AG20443 (cell line): Measurements from ENCODE around the gene CAB39L.

Source experiments
- DNase-seq: peaks from one replicate; pipeline ENCODE4 v3.0.0; 2012; ENCODE audit warnings: low spot score, mixed read lengths

The CAB39L gene

DNA sequence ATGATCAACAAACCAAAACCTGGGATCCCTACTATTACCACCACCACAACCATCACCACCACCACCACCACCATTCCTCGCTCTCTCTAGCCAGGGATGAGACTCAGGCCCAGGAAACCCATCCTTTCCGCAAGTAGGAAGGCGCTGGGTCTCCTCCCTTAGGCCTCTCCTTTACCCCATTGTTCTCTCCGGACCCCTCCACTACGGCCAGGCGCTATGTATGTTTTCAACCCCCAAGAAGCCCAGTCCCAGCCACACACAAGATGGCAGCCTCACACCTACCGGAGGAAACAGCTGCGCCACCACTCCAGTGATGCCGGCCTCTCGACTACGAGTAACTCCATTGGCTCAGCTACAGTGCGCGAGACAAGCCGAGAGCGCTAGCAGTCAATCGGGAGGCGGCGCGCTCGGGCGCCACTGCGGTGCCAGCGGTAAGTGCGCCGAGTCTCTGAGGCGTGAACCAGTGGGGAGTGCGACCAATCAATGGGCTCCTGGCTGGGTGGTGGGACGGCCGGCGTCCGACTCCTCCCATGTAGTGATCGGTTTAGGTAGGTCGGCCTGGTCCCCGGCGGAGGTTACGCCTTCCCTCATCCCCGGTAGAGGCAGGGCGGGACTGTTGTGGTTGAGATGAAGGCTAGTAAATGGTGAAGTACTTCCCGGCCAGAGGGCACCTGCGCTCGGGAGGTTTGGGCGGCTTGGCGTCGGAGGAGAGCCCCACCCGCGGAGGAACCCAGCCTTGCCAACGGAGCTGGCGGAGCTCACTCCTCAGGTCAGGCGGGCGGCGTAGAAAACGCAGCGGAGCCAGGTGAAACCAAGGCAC, at the start of gene CAB39L, which contains the start of gene SETDB2:
CAB39L (minus strand) TSS at position 361 of the 820 bp plus-strand sequence. CDS start 61,154 bp downstream, outside the sequence.
SETDB2 (plus strand) TSS at position 571 of the 820 bp plus-strand sequence. CDS start 7,620 bp downstream, outside the sequence.
- DNase-seq, result peak; percentile 95

DNA sequence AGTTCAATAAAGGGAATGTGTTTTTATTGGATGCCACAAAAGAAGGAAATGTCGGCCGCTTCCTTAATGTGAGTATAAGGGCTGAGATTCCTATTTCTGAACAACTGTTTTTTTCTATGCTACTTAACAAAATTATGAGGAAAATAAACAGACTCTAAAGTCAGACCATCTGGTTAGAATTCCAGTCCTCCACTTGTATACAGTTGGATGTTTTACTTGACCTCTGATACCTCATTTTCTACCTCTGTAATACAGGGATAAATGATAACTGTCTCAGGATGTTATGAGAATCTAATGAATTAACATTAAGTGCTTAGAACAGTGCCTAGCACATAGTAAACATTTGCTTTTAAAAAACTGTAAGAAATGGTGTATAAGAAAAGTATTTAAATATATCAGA, 44.7 kb upstream of the CAB39L start:
- no peak for DNase-seq

DNA sequence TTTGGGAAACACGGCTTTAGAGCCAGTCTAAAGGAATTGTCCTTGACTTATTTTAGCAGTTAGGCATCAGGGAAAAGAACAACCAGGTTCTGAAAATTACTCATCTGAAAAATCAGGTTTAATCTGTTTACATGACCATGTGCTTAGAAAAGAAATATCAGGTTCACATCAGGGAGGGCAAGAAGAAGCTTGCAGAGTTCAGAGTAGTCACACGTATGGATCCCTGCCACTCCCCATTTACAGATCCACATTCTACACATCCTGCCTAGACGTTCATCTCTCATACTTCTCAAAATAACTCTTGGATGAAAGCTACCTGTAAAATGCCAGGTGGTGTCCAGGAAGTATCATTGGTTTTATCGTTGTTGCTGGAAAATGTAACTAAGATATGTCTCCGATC, 37.9 kb upstream of the CAB39L start:
- DNase-seq, result no peak

DNA sequence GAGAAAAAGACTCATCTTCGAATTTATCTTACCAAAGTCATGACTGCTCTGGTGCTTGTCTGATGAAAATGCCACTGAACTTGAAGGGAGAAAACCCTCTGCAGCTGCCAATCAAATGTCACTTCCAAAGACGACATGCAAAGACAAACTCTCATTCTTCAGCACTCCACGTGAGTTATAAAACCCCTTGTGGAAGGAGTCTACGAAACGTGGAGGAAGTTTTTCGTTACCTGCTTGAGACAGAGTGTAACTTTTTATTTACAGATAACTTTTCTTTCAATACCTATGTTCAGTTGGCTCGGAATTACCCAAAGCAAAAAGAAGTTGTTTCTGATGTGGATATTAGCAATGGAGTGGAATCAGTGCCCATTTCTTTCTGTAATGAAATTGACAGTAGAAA, 32.7 kb upstream of the CAB39L start:
- DNase-seq, result no peak

DNA sequence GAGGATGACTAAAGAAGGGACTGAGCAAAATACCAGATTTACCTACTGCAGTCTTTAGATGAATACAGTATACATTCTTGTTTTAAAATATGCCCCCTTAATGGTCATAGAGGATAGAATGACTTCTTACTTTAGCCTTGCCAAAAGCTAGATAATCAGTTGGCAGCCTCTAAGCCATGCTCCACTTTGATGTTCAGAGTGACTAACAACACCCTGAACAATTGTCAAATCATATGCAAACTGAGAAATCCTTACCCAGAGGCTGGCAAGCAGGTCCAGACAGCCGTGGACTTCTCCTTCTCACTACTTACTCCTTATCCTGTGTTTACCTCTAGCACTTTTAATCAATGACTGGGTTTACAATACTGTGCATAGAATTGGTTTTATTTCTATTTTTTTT, 28.3 kb upstream of the CAB39L start:
- no peak for DNase-seq

DNA sequence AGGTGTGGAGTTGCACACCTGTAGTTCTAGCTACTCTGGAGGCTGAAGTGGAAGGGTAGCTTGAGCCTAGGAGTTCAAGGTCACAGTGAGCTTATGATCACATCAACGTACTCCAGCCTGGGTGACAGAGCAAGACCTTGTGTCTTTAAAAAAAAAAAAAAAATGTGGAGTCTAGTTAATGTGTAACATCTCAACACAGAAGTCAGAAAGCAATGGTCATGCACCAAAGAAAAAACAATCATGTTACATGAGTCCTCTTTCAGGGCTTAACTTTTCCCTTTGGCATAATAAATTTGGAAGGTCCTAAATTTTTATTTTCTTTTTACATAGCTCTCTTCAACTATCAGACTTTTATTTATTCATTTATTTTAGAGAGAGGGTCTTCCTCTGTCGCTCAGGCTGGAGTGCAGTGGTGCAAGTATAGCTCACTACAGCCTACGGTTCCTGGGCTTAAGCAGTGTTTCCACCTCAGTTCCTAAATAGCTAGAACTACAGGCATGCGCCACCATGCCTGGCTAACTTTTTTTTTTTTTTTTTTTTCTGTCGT, 22.5 kb upstream of the CAB39L start:
- no peak for DNase-seq

DNA sequence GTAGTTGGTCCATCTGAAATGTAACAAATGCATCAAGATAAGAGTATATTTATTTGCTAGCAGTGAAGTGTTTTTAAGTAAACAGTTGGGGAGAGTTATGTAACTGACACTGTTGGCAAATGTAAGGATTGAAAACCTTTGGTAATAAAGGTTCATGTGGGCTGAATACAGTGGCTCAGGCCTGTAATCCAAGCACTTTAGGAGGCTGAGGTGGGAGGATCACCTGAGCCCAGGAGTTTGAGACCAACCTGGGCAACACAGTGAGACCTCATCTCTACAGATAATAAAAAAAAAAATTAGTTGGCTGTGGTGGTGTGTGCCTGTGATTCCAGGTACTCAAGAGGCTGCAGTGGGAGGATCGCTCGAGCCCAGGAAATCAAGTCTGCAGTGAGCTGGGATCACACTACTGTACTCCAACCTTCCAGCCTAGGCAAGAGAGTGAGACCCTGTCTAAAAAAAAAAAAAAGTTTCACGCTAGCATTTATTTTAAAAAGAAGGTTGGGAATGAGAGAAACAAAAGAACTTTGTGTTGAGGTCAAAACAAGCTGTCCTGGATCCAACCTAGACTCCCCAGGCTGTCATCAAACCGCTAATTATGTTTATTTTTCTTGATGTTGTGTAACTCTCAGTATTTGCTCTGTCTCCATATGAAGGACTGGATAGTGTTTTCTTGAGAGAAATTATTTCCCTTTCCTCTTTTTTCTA, 20.9 kb upstream of the CAB39L start:
- no peak for DNase-seq

DNA sequence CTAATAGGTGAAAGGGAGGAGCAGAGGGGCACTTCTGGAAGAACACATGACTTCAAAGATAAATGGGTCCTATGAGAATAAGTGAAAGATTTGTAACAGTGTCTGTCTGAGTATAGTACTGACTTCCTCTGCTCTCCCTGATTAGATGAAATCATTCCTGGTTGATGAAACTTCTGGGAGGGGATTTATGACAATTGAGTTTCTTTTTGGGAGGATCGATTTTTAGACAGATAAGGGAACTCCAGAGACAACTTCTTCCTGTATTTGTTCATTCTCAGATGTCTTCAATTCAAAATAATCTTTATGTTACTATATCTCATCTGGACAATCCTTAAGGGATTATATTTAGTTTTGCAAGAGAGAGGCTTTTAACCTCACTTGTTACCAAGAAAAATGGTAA, 20.2 kb upstream of the CAB39L start:
- DNase-seq, result no peak

DNA sequence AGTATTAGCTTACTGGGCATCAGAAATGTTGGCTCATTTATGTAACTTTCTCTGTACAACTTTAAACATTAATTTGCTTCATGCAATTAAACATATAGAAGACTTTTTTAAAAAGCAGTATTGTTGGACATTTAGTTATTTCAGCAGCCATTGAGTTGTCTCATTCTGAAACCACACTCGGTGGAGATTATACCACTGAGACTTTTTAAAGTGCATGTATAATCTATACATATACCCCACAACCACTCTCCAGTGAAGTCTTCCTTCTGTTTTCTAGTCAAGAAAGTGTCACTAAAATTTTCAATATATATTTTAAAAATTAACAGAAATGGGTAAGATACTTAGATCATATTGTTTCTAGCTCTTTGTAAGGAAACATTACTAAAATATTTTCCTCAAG, 15.7 kb upstream of the CAB39L start:
- no peak for DNase-seq

DNA sequence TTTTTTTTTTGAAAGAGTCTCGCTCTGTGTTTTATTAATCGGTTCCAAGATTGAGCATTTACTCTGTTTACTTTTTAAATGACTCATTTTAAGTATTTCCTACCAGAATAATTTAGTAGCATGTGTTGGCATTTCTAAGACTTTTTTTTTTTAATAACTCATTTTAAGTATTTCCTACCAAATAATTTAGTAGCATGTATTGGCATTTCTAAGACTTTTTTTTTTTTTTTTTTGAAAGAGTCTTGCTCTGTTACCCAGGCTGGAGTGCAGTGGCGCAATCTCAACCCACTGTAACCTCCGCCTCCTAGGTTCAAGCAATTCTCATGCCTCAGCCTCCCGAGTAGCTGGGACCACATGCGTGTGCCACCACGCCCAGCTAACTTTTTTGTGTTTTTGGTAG, 13.4 kb upstream of the CAB39L start:
- peak; percentile 10 for DNase-seq

DNA sequence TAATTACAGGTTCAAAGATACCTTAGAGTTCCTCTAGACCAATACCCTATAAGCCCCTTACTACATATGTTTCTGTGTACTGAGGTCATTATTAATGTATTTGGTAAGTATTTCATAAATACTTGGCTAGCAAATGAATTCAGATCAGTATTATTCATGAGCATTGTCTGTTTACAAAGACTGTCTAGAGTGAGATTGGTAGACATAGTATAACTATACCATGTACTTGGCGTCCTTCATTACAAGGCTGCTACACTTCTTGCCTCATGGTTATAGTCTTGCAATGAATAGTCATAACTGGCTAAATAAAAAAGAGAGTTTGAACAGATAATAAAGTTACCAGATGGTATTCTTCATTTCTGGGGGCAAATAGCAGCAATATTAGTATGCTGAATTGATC, 12.3 kb upstream of the CAB39L start:
- DNase-seq, result no peak

DNA sequence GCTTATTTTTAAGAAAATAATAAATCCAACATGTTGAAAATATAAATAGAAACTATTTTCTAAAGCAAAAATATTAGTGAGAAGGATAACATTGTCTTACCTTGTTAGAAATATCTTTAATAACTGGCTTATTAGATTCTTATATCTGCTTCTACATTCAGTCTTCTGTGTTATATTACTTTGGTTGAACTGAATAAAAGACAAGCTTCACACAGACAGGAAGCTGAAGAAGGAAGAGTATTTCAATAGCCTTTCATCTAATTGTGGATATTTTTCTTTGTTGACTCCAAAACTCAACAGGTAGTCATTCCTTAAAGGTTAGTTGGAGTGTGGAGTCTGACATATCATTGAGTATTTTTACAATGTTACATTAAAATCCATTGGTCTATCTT, 11.1 kb upstream of the CAB39L start:
- DNase-seq, result no peak

DNA sequence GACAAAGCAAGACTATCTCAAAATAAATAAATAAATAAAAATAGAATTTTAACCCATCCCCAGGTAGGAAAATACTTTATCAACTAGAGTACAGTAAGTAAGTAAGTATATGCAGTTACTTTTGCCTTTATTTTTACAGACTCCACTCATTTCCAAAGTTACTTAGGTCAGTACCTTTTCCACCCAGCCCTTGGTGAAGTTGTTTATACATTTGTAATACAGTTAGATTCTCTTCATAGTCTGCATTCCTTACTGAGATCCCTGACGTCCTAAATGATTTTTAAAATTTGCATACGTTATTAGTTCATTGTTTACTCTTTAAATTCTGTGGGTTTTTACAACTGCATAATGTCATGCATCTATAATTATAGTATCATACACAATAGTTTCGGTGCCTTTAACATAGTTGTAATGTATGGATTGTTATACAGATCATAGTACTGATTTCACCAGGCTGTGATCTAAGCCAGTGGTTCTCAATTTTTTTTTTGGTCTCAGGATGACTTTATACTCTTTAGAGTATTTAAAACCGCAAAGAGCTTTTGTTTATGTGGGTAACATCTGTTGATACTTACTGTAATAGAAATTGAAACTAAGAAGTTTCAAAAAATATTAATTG, 10.6 kb upstream of the CAB39L start:
- peak; percentile 17 for DNase-seq

DNA sequence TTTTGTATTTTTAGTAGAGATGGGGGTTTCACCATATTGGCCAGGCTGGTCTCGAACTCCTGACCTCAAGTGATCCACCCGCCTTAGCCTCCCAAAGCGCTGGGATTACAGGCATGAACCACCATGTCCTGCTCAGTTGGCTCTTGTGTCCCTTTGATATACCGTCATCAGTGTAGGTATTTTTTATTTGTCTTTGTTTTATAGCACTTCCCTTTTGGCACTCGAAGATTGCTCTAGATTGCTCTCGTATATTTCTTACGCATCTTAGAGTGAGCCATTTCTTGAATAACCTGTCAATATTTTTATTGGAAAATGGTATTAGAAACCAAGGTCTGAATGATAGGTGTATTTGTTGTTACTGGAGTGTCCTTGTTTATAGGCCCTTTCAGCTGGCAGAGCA, 9.6 kb upstream of the CAB39L start:
- DNase-seq, result no peak

DNA sequence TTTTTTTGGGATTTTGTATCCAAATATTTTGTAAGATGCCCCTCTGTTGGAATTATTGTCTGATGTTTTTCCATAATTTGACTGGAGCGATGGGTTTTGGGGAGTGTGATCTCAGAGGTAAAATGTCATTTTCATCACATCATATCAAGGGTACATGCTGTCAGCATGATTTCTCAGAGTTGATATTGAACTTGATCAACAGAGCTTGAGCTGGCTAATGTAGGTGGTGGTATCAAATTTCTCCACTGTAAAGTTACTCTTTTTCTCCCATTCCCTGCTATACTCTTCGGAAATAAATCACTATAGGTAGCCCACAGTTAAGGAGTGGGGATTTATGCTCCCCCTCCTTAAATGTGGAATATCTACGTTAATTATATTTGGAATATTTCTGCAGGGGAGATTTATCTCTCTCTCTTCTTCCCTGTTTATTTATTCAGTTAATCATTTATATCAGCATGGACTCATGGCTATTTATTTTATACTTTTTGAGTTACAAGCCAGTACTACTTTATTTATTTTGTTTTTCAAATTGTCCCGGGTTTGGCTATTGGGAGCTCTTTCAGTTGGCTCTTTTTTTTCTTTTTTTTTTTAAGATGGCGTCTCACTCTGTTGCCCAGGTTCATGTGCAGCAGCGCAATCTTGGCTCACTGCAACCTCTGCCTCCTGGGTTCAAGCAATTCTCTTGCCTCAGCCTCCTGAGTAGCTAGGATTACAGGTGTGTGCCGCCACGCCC, 9.0 kb upstream of the CAB39L start:
- no peak for DNase-seq

DNA sequence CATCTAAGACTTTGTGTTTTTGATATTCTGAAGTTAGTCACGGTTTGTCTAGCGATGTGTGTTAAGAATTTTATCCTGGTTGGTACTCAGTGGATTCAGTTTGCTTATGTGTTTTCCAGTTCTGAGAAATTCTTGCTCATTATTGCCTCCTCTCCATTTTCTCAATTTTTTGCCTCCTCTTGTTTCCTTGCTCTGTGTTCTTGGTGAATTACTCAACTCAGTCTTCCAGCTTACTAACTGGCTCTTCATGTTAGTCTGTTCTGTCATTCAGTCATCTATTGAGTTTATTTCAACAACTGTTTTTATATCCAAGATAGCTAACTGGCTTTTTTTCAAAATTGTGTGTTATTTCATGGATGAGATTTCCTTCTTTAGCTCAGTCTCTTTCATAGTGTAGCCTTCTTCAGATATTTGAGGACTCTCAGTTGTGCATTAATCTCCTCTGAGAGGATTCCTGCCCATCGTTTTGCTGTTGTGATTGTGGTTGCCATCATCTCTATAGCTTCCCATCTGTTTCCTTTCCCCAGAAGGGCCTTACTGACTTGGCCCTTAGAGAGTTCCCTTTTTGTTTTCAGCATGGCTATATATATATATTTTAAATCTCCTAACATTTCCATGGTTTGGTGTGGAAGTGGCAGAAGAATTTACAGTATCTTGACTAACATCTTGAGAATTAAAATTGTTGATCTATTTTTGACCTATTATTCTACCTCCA, 6.4 kb upstream of the CAB39L start:
- DNase-seq, result no peak

DNA sequence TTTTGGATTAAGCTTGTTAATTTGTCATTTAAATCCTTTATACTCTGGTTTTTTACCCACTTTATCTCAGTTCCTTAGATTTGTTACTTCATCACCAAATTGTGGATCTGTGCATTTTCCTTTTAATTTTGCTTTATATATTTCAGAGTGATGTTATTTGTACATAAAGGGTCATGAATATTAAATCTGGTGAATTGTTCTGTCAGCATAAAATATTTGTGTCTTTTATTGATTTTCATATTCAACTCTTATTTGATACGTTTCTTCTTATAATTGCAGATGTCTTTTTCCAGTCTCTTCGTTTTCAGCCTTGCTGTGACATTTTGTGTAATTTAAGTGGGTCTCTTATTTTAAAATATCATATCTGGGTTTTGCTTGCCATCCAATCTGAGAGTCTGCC, 4.9 kb upstream of the CAB39L start:
- no peak for DNase-seq

DNA sequence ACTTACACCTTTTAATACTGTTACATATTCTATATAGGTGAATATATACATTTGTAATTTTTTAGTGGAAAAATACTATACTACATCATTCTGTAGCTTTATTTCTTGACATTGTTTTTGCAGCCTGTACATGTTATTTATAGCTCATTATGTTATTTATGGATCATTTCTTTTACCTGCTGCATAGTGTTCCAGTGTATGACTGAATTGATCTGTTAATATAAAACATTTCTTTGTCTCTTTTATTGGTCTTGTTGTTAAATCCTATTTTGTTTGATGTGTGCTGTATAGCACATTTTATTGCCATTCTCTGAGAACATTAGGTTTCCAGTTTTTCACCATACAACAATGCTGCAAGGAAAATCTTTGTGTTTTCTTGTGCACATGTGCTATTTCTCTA, 2.6 kb upstream of the CAB39L start:
- no peak for DNase-seq

DNA sequence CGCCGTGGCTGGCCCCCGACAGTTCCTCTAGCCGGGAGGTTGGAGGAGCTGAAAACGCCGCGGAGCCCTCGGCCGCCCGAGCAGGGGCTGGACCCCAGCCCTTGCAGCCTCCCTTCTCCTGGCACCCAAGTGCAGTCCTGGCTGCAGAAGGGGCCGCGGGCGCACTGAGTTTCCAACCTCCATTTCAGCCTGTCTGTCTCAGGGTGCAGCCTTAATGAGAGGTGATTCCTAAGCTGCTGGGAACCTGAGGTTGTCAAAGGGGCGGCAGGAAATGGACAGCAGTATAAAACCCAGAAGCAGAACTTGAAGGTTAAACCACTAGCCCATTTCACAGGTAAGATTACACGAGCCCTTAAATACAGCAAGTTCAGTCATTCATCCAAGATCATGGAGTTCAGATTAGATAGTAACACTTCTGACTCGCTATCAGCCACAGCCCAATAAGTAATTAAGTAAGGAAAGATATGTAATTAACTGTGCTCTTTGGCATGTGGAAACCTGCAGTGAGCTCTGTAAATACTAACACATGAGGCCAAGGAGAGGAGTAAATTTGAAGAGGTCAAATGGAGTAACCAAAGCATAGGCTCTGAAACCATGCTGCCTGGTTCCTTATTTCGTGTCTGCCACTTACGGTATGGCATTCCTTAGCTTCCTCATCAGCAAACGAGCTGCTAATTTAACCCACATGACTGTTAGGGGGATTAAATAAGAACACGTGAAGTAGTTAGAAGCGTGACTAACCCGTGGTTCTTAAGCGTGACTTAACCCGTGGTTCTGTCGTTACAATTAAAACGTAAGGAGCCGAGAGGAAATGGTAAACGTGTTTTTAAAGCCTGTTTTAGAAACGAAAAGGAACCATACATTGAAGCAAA, 896 bp upstream of the CAB39L start:
- DNase-seq, result peak; percentile 39

DNA sequence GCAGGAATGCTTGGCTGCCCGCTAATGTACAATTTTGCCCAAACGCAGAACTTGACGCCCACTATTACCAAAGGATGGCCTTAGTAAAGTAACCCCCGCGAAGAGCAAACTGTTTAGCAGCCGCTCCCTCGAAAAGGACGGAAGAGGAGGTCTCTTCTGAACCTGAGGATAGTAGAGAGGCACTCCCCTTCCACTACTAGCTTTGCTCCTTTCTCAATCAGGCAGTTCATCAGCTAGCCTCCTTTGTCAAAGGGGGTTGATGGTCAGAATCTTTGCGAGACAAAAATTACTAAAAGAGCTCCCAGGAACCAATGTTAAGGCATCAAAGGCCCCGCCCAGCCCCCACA, 534 bp downstream of the CAB39L start:
- DNase-seq, result peak; percentile 22
